Neuronal stem cell (in vitro differentiated cells): Measurements from ENCODE around the gene STRN.

Source experiments
- DNase-seq: peaks from one replicate; pipeline ENCODE4 v3.0.0-alpha.2; 2013; ENCODE audit warnings: low spot score
- H2AFZ ChIP-seq: one replicate; pipeline ENCODE4 v1.6.1; 2013; ENCODE audit warnings: mild to moderate bottlenecking, low read length, inconsistent platforms
- H2AK5ac ChIP-seq: 2 replicates; pipeline ENCODE4 v1.6.1; 2013; ENCODE audit warnings: low read depth, mild to moderate bottlenecking, inconsistent platforms, low read length, moderate library complexity, mixed read lengths
- H2BK120ac ChIP-seq: 2 replicates; pipeline ENCODE4 v1.6.1; 2013; ENCODE audit warnings: low read depth, mild to moderate bottlenecking, inconsistent platforms, low read length, moderate library complexity, mixed read lengths
- H2BK12ac ChIP-seq: one replicate; pipeline ENCODE4 v1.6.1; 2013; ENCODE audit warnings: low read length, inconsistent platforms
- H2BK15ac ChIP-seq: 2 replicates; pipeline ENCODE4 v1.6.1; 2013; ENCODE audit warnings: mild to moderate bottlenecking, low read length, inconsistent platforms, mixed read lengths
- H2BK5ac ChIP-seq: one replicate; pipeline ENCODE4 v1.6.1; 2013; ENCODE audit warnings: inconsistent platforms, mild to moderate bottlenecking, low read length, moderate library complexity
- H3K14ac ChIP-seq: one replicate; pipeline ENCODE4 v1.6.1; 2013; ENCODE audit warnings: low read length, inconsistent platforms
- H3K18ac ChIP-seq: 2 replicates; pipeline ENCODE4 v1.6.1; 2013; ENCODE audit warnings: low read length, inconsistent platforms
- H3K23ac ChIP-seq: 2 replicates; pipeline ENCODE4 v1.6.1; 2013; ENCODE audit warnings: low read depth, mild to moderate bottlenecking, mixed read lengths, low read length, inconsistent platforms; ENCODE audit not compliant: poor library complexity
- H3K27ac ChIP-seq: replicated peaks from 3 replicates; pipeline ENCODE4 v1.5.1; 2013; ENCODE audit warnings: low read length, inconsistent platforms
- H3K27me3 ChIP-seq, 3 experiments: 2 replicates each; pipeline ENCODE4 v1.6.1; 2013; ENCODE audit warnings: low read length in 3 of 3, mild to moderate bottlenecking in 2 of 3, inconsistent platforms in 1 of 3, low read depth in 1 of 3, mixed read lengths in 1 of 3, moderate library complexity in 1 of 3; ENCODE audit not compliant: control insufficient read depth in 3 of 3, insufficient read depth in 3 of 3
- H3K36me3 ChIP-seq, 2 donors: replicated peaks in 1 of 2; 2 replicates each; pipeline ENCODE4 v1.6.1; 2013; ENCODE audit warnings: low read length in 2 of 2; ENCODE audit not compliant: control insufficient read depth in 2 of 2, insufficient read depth in 2 of 2
- H3K4ac ChIP-seq: 2 replicates; pipeline ENCODE4 v1.6.1; 2013; ENCODE audit warnings: inconsistent platforms, mild to moderate bottlenecking, low read length, moderate library complexity
- H3K4me1 ChIP-seq, 2 donors: 1 replicate in 1 of 2; 2 replicates in 1 of 2; pipeline ENCODE4 v1.6.1; 2013; ENCODE audit warnings: low read length in 2 of 2, low read depth in 1 of 2; ENCODE audit not compliant: control insufficient read depth in 2 of 2, insufficient read depth in 1 of 2
- H3K4me2 ChIP-seq: one replicate; pipeline ENCODE4 v1.6.1; 2013; ENCODE audit warnings: mild to moderate bottlenecking, low read length, inconsistent platforms; ENCODE audit not compliant: insufficient read depth, poor library complexity, severe bottlenecking
- H3K4me3 ChIP-seq, 2 donors: 2 replicates each; pipeline ENCODE4 v1.5.1; 2013; ENCODE audit warnings: low read length in 2 of 2, mild to moderate bottlenecking in 2 of 2, inconsistent platforms in 1 of 2, moderate library complexity in 1 of 2
- H3K79me1 ChIP-seq: one replicate; pipeline ENCODE4 v1.6.1; 2013; ENCODE audit warnings: low read depth, mild to moderate bottlenecking, inconsistent platforms, low read length, moderate library complexity
- H3K9ac ChIP-seq: one replicate; pipeline ENCODE4 v1.6.1; 2013; ENCODE audit warnings: mild to moderate bottlenecking, low read depth, low read length, inconsistent platforms; ENCODE audit not compliant: poor library complexity
- H3K9me3 ChIP-seq, 2 donors: replicated peaks in 1 of 2; 2 replicates each; pipeline versions ENCODE3 to v1.6.1; 2013; ENCODE audit warnings: low read length in 2 of 2, mild to moderate bottlenecking in 2 of 2, inconsistent platforms in 1 of 2, low read depth in 1 of 2, mixed read lengths in 1 of 2, moderate library complexity in 1 of 2; ENCODE audit not compliant: control insufficient read depth in 2 of 2, insufficient read depth in 1 of 2
- H4K8ac ChIP-seq: one replicate; pipeline ENCODE4 v1.6.1; 2013; ENCODE audit warnings: low read depth, mild to moderate bottlenecking, inconsistent platforms, low read length, moderate library complexity
- H4K91ac ChIP-seq: one replicate; pipeline ENCODE4 v1.6.1; 2013; ENCODE audit warnings: low read length, low read depth, mild to moderate bottlenecking, inconsistent platforms; ENCODE audit not compliant: poor library complexity
- WGBS, 2 donors: extraction: QIAGEN DNeasy Blood & Tissue Kit; methylation state at CpG; one replicate each; pipeline ENCODE4 v1.1.7; 2013; ENCODE audit warnings: missing lambda C conversion rate in 2 of 2, mixed read lengths in 1 of 2; ENCODE audit not compliant: insufficient read length in 2 of 2, insufficient replicate concordance in 1 of 2; ENCODE audit errors: extremely low coverage in 2 of 2; 5-methylcytosine and 5-hydroxymethylcytosine counted together

STRN gene

GRCh38 chr2:36819095-36819711, 147.1 kb downstream of the STRN start:
- no peak overlapping the region for H3K27ac ChIP-seq
- H3K36me3 ChIP-seq: no peaks in the 10 kb centered on the region
- H3K4me1 ChIP-seq: peaks cover 1 to 6% of the 10 kb centered on the region in 2 donors
- no peak overlapping the region for H2BK15ac ChIP-seq
- no peaks in the 10 kb centered on the region for H3K9me3 ChIP-seq
- no peak overlapping the region for H3K4me3 ChIP-seq
- no peak overlapping the region for H4K91ac ChIP-seq
- H2BK12ac ChIP-seq: no peak overlapping the region
- no peak overlapping the region for H2AK5ac ChIP-seq
- no peak overlapping the region for H3K23ac ChIP-seq
- no peak overlapping the region for H3K4me2 ChIP-seq
- H2AFZ ChIP-seq: no peak overlapping the region
- H3K79me1 ChIP-seq: no peaks in the 10 kb centered on the region
- DNase-seq: no peak
- H3K18ac ChIP-seq: no peak overlapping the region
- no peak overlapping the region for H3K14ac ChIP-seq
- H4K8ac ChIP-seq: no peak overlapping the region
- no peak overlapping the region for H2BK5ac ChIP-seq
- H3K9ac ChIP-seq: no peak overlapping the region
- no peaks in the 10 kb centered on the region for H3K27me3 ChIP-seq
- no CpG with 5 or more reads among the region's 4 CpGs for WGBS, 2 donors
- H2BK120ac ChIP-seq: no peak overlapping the region
- H3K4ac ChIP-seq: no peak overlapping the region

DNA sequence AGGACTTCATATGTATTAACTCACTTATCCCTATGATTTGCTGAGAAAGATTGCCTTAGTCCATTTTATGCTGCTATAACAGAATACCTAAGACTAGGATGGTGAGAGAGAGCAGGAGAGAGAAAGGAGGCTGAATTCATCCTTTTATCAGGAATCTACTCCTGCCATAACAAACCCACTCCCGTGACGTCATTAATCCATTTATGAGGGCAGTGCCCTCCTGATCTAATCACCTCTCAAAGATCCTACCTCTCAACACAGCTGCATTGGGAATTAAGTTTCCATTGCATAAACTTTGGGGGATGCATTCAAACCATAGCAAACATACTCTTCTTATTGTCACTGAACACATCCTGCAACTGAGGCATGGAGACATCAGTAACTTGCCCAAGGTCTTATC, 147.8 kb downstream of the STRN start:
- no peak overlapping the region for H3K4ac ChIP-seq
- no peak overlapping the region for H3K27ac ChIP-seq
- no peak overlapping the region for H3K18ac ChIP-seq
- H2AK5ac ChIP-seq: no peak overlapping the region
- DNase-seq: no peak
- H2BK120ac ChIP-seq: no peak overlapping the region
- H3K36me3 ChIP-seq: no peaks in the 10 kb centered on the region
- no peaks in the 10 kb centered on the region for H3K27me3 ChIP-seq
- no peak overlapping the region for H2BK15ac ChIP-seq
- H2BK12ac ChIP-seq: no peak overlapping the region
- H3K9ac ChIP-seq: no peak overlapping the region
- no peaks in the 10 kb centered on the region for H3K79me1 ChIP-seq
- no peak overlapping the region for H3K14ac ChIP-seq
- H2AFZ ChIP-seq: no peak overlapping the region
- no peak overlapping the region for H4K8ac ChIP-seq
- no peak overlapping the region for H3K4me3 ChIP-seq
- peaks cover 0 to 4% of the 10 kb centered on the region in 2 donors for H3K4me1 ChIP-seq
- H2BK5ac ChIP-seq: no peak overlapping the region
- no peaks in the 10 kb centered on the region for H3K9me3 ChIP-seq
- H3K4me2 ChIP-seq: no peak overlapping the region
- no peak overlapping the region for H3K23ac ChIP-seq
- no peak overlapping the region for H4K91ac ChIP-seq
- WGBS, 2 donors: no CpG with 5 or more reads among the region's 2 CpGs

GRCh38 chr2:36812196-36812595, 154.1 kb downstream of the STRN start:
- no CpG with 5 or more reads among the region's 6 CpGs for WGBS, 2 donors
- no peak overlapping the region for H3K23ac ChIP-seq

DNA sequence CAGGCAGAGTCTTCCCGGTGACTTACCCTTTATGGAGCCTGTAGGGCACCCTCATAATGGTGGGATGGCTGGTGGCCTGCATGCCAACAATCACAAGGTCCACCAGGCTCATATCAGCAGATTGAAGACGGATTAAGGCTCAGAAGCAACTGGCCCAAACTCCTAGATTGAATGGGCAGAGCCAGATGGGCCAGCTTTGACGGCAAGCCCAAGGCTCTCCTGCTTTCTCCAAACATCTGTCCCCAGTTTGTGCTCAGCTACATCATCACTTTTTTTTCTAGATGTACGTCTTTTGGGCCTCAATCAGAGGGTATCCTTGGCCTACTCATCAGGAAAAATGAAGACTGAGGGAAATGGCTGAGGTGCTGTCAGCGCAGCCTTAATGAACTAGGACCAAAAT, 155.3 kb downstream of the STRN start:
- Histone ChIP-seq H3K4me3 (no peak overlapping the region), H3K4ac (no peak overlapping the region), H3K9ac (no peak overlapping the region), H2BK12ac (no peak overlapping the region), H3K18ac (no peak overlapping the region), H2BK15ac (no peak overlapping the region), H3K4me1 (no peaks in the 10 kb centered on the region), H2BK5ac (no peak overlapping the region), H4K91ac (no peak overlapping the region), H3K23ac (no peak overlapping the region), H3K14ac (no peak overlapping the region), H4K8ac (no peak overlapping the region), H2AK5ac (no peak overlapping the region), H2AFZ (no peak overlapping the region), H3K79me1 (no peaks in the 10 kb centered on the region), H3K9me3 (no peaks in the 10 kb centered on the region), H2BK120ac (no peak overlapping the region), H3K27ac (no peak overlapping the region), H3K36me3 (no peaks in the 10 kb centered on the region), H3K4me2 (no peak overlapping the region), H3K27me3 (no peaks in the 10 kb centered on the region)
- WGBS, 2 donors: no CpG with 5 or more reads among the region's 5 CpGs
- no peak for DNase-seq

More at GRCh38 chr2:36812196-36812595, 154.1 kb downstream of the STRN start:
- Histone ChIP-seq H3K4ac (no peak overlapping the region), H2BK15ac (no peak overlapping the region), H3K79me1 (no peaks in the 10 kb centered on the region), H4K8ac (no peak overlapping the region), H3K27ac (no peak overlapping the region), H2BK12ac (no peak overlapping the region), H2BK5ac (no peak overlapping the region), H3K14ac (no peak overlapping the region), H3K4me1 (no peaks in the 10 kb centered on the region), H3K27me3 (no peaks in the 10 kb centered on the region), H2BK120ac (no peak overlapping the region), H3K9me3 (no peaks in the 10 kb centered on the region), H3K9ac (no peak overlapping the region), H3K4me2 (no peak overlapping the region), H3K36me3 (no peaks in the 10 kb centered on the region), H3K4me3 (no peak overlapping the region), H2AK5ac (no peak overlapping the region), H4K91ac (no peak overlapping the region), H2AFZ (no peak overlapping the region), H3K18ac (no peak overlapping the region)
- no peak for DNase-seq
